WTC11 (cell line): Measurements from ENCODE around the gene NIFK.

Source experiments
- TF ChIP-seq, protein P1 (sequence below): sonication (generic); formaldehyde crosslinking; conservative IDR thresholded peaks from 2 replicates; pipeline ENCODE4 v1.8.1; 2023; ENCODE audit warnings: mild to moderate bottlenecking, low read depth, missing genetic modification reagents, moderate library complexity
- TF ChIP-seq, protein P2 (sequence below): fragments of 200-600 bp; IDR thresholded peaks from 2 replicates; pipeline ENCODE4 v1.8.0; 2022; ENCODE audit warnings: antibody characterized with exemption

DNA sequence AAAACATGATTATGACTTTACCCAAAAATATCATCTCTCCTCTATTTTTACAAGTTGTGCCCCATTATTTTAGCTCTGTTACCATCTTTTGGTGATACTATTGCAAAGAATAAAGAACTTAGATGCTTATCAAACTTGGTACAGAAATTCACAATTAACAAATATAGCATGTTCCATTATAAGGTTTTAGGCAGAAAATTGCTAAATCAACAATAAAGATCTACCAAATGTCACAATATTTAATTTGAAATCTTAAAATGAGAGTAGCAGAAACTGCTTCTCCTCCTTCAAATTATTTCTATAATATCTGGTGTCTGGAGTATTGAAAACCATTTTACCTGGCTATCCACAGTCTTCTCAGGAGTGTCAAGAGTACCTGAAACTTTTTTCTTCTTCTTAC, 8.7 kb downstream of the NIFK start:
- TF ChIP-seq, protein P1, sequence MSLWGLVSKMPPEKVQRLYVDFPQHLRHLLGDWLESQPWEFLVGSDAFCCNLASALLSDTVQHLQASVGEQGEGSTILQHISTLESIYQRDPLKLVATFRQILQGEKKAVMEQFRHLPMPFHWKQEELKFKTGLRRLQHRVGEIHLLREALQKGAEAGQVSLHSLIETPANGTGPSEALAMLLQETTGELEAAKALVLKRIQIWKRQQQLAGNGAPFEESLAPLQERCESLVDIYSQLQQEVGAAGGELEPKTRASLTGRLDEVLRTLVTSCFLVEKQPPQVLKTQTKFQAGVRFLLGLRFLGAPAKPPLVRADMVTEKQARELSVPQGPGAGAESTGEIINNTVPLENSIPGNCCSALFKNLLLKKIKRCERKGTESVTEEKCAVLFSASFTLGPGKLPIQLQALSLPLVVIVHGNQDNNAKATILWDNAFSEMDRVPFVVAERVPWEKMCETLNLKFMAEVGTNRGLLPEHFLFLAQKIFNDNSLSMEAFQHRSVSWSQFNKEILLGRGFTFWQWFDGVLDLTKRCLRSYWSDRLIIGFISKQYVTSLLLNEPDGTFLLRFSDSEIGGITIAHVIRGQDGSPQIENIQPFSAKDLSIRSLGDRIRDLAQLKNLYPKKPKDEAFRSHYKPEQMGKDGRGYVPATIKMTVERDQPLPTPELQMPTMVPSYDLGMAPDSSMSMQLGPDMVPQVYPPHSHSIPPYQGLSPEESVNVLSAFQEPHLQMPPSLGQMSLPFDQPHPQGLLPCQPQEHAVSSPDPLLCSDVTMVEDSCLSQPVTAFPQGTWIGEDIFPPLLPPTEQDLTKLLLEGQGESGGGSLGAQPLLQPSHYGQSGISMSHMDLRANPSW (CRISPR knock-in tag), result no peak
- TF ChIP-seq, protein P2, sequence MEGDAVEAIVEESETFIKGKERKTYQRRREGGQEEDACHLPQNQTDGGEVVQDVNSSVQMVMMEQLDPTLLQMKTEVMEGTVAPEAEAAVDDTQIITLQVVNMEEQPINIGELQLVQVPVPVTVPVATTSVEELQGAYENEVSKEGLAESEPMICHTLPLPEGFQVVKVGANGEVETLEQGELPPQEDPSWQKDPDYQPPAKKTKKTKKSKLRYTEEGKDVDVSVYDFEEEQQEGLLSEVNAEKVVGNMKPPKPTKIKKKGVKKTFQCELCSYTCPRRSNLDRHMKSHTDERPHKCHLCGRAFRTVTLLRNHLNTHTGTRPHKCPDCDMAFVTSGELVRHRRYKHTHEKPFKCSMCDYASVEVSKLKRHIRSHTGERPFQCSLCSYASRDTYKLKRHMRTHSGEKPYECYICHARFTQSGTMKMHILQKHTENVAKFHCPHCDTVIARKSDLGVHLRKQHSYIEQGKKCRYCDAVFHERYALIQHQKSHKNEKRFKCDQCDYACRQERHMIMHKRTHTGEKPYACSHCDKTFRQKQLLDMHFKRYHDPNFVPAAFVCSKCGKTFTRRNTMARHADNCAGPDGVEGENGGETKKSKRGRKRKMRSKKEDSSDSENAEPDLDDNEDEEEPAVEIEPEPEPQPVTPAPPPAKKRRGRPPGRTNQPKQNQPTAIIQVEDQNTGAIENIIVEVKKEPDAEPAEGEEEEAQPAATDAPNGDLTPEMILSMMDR, result no peak
